GM21526 (cell line): ENCODE measurements around the gene DCLRE1A.

Source experiments
- ATAC-seq: cut with Tn5 transposase; IDR thresholded peaks from one replicate; pipeline ENCODE4 v1.9.1; 2021; ENCODE audit warnings: moderate library complexity; ENCODE audit not compliant: unreplicated experiment, low FRiP score

DCLRE1A gene

GRCh38 chr10:113854013-113854760 lies at the start of gene DCLRE1A, which contains the start of gene NHLRC2:
Gene DCLRE1A (minus strand): TSS chr10:113854082. CDS start chr10:113853182, 900 bp downstream.
Gene NHLRC2 (plus strand): TSS chr10:113854661. CDS start chr10:113854873, 212 bp downstream.
- ATAC-seq = peak; percentile 42

- ATAC-seq = no peak
Measured at GRCh38 chr10:113899952-113900598, 46.2 kb upstream of the DCLRE1A start.

- ATAC-seq = no peak
Measured at GRCh38 chr10:113897693-113898618, 44.1 kb upstream of the DCLRE1A start.

GRCh38 chr10:113895018-113895417 lies 41.1 kb upstream of the DCLRE1A start:
- ATAC-seq = no peak

- ATAC-seq = no peak
Measured at GRCh38 chr10:113894581-113894980, 40.7 kb upstream of the DCLRE1A start.

GRCh38 chr10:113893570-113893969 lies 39.7 kb upstream of the DCLRE1A start:
- no peak for ATAC-seq

GRCh38 chr10:113891476-113891875 lies 37.6 kb upstream of the DCLRE1A start:
- no peak for ATAC-seq

- no peak for ATAC-seq
Measured at GRCh38 chr10:113890769-113891168, 36.9 kb upstream of the DCLRE1A start.

GRCh38 chr10:113889911-113890310 lies 36.0 kb upstream of the DCLRE1A start:
- no peak for ATAC-seq

GRCh38 chr10:113882240-113882639 lies 28.4 kb upstream of the DCLRE1A start:
- no peak for ATAC-seq

GRCh38 chr10:113880236-113880635 lies 26.4 kb upstream of the DCLRE1A start:
- no peak for ATAC-seq

GRCh38 chr10:113879691-113880090 lies 25.8 kb upstream of the DCLRE1A start:
- peak; percentile 75 for ATAC-seq

- no peak for ATAC-seq
Measured at GRCh38 chr10:113876461-113876860, 22.6 kb upstream of the DCLRE1A start.

- no peak for ATAC-seq
Measured at GRCh38 chr10:113875212-113875611, 21.3 kb upstream of the DCLRE1A start.

- ATAC-seq = no peak
Measured at GRCh38 chr10:113872139-113873030, 18.5 kb upstream of the DCLRE1A start.

GRCh38 chr10:113869789-113870188 lies 15.9 kb upstream of the DCLRE1A start:
- no peak for ATAC-seq

GRCh38 chr10:113867904-113868303 lies 14.0 kb upstream of the DCLRE1A start:
- ATAC-seq = no peak

GRCh38 chr10:113866551-113867394 lies 12.9 kb upstream of the DCLRE1A start:
- ATAC-seq = no peak

GRCh38 chr10:113865901-113866300 lies 12.0 kb upstream of the DCLRE1A start:
- no peak for ATAC-seq
